Measurements from ENCODE around the gene STARD13.

GRCh38 chr13:33330483-33330882 is 44.9 kb upstream of the STARD13 start:
- no peak for TF ChIP-seq EZH2 (IDR thresholded peaks at IDR 0.05; ENCODE audit: low read length, unreplicated experiment)
- no peak for TF ChIP-seq CTCF (conservative IDR thresholded peaks at IDR 0.05; ENCODE audit: low read depth, low read length)
